Medulla oblongata (tissue), 1 donor: Measurements from ENCODE around the gene CD226.
"Not testable (repeated sequence)": the region's sequence is repeated elsewhere in the genome, so short reads cannot be mapped to it uniquely, and the experiment has no call there.

Experiments used
- DNase-seq: peaks from one replicate; pipeline ENCODE4 v3.0.0-alpha.2; 2015; ENCODE audit errors: extremely low spot score

The CD226 gene

GRCh38 chr18:69947361-69948133 is at the start of gene CD226:
CD226 (minus strand) TSS chr18:69947873; CDS start chr18:69947406, 467 bp downstream.
- no peak for DNase-seq

- no peak for DNase-seq
Measured at GRCh38 chr18:69996951-69997798, 49.5 kb upstream of the CD226 start.

GRCh38 chr18:69996417-69996816 is 48.7 kb upstream of the CD226 start:
- no peak for DNase-seq

GRCh38 chr18:69995774-69996173 is 48.1 kb upstream of the CD226 start:
- DNase-seq: no peak

- no peak for DNase-seq
Measured at GRCh38 chr18:69992776-69993175, 45.1 kb upstream of the CD226 start.

GRCh38 chr18:69987870-69988269 is 40.2 kb upstream of the CD226 start:
- DNase-seq: no peak

- DNase-seq: no peak
Measured at GRCh38 chr18:69985239-69985638, 37.6 kb upstream of the CD226 start.

- no peak for DNase-seq
Measured at GRCh38 chr18:69982417-69982816, 34.7 kb upstream of the CD226 start.

- DNase-seq: no peak
Measured at GRCh38 chr18:69981948-69982347, 34.3 kb upstream of the CD226 start.

- DNase-seq: no peak
Measured at GRCh38 chr18:69980982-69981804, 33.5 kb upstream of the CD226 start.

- DNase-seq: no peak
Measured at GRCh38 chr18:69980509-69980908, 32.8 kb upstream of the CD226 start.

GRCh38 chr18:69978732-69979715 is 31.4 kb upstream of the CD226 start:
- no peak for DNase-seq

- not testable (repeated sequence) for DNase-seq
Measured at GRCh38 chr18:69975294-69975693, 27.6 kb upstream of the CD226 start.

GRCh38 chr18:69974365-69974764 is 26.7 kb upstream of the CD226 start:
- DNase-seq: no peak

- DNase-seq: no peak
Measured at GRCh38 chr18:69969491-69969890, 21.8 kb upstream of the CD226 start.

GRCh38 chr18:69968039-69968438 is 20.4 kb upstream of the CD226 start:
- DNase-seq: no peak

GRCh38 chr18:69963196-69963595 is 15.5 kb upstream of the CD226 start:
- DNase-seq: no peak

- DNase-seq: no peak
Measured at GRCh38 chr18:69961718-69962117, 14.0 kb upstream of the CD226 start.

- DNase-seq: no peak
Measured at GRCh38 chr18:69958422-69958821, 10.7 kb upstream of the CD226 start.

GRCh38 chr18:69957747-69958146 is 10.1 kb upstream of the CD226 start:
- DNase-seq: no peak
